ENCODE results near the gene PIK3AP1.

The PIK3AP1 gene

GRCh38 chr10:96612055-96612830 is 108.1 kb downstream of the PIK3AP1 start:
- no peak for DNase-seq (ENCODE audit: low read depth in 3 of 3)

- no peak for DNase-seq (ENCODE audit: low read depth in 3 of 3)
Observed at GRCh38 chr10:96610817-96611216, 109.5 kb downstream of the PIK3AP1 start.

GRCh38 chr10:96609510-96609909 is 110.8 kb downstream of the PIK3AP1 start:
- no peak for DNase-seq (ENCODE audit: low read depth in 3 of 3)

GRCh38 chr10:96608805-96609204 is 111.5 kb downstream of the PIK3AP1 start:
- no peak for DNase-seq (ENCODE audit: low read depth in 3 of 3)

GRCh38 chr10:96608262-96608661 is 112.1 kb downstream of the PIK3AP1 start:
- no peak for DNase-seq (ENCODE audit: low read depth in 3 of 3)

- DNase-seq (ENCODE audit: low read depth in 3 of 3): no peak
Observed at GRCh38 chr10:96606946-96607345, 113.4 kb downstream of the PIK3AP1 start.

GRCh38 chr10:96606216-96606615 is 114.1 kb downstream of the PIK3AP1 start:
- DNase-seq (ENCODE audit: low read depth in 3 of 3): no peak

GRCh38 chr10:96600337-96600736 is 120.0 kb downstream of the PIK3AP1 start:
- no peak for DNase-seq (ENCODE audit: low read depth in 3 of 3)

- DNase-seq (ENCODE audit: low read depth in 3 of 3): no peak
Observed at GRCh38 chr10:96598846-96599245, 121.5 kb downstream of the PIK3AP1 start.

GRCh38 chr10:96596422-96597407 is 123.6 kb downstream of the PIK3AP1 start:
- DNase-seq (ENCODE audit: low read depth in 3 of 3): no peak

GRCh38 chr10:96595741-96596140 is 124.6 kb downstream of the PIK3AP1 start:
- DNase-seq (ENCODE audit: low read depth in 3 of 3): no peak

GRCh38 chr10:96591946-96592345 is 128.4 kb downstream of the PIK3AP1 start:
- DNase-seq (ENCODE audit: low read depth in 3 of 3): no peak

GRCh38 chr10:96588616-96589419 is 131.5 kb downstream of the PIK3AP1 start:
- DNase-seq (ENCODE audit: low read depth in 3 of 3): peak in 2 of 3 experiments; percentile 5 to 30

GRCh38 chr10:96588060-96588554 is 132.2 kb downstream of the PIK3AP1 start:
- no peak for DNase-seq (ENCODE audit: low read depth in 3 of 3)

- peak; percentile 4 to 30 (median 11) for DNase-seq (ENCODE audit: low read depth in 3 of 3)
Observed at GRCh38 chr10:96587264-96588059, 132.9 kb downstream of the PIK3AP1 start.

GRCh38 chr10:96586419-96587263 is 133.7 kb downstream of the PIK3AP1 start, which contains the start of gene TM9SF3:
TSS of gene TM9SF3 (minus strand) at chr10:96587012. CDS start at chr10:96586835, 177 bp downstream.
- peak; percentile 84 to 92 (median 85) for DNase-seq (ENCODE audit: low read depth in 3 of 3)

- peak in 1 of 3 experiments; percentile 2 for DNase-seq (ENCODE audit: low read depth in 3 of 3)
Observed at GRCh38 chr10:96585736-96586418, 134.4 kb downstream of the PIK3AP1 start.

- no peak for DNase-seq (ENCODE audit: low read depth in 3 of 3)
Observed at GRCh38 chr10:96584474-96584873, 135.8 kb downstream of the PIK3AP1 start.

GRCh38 chr10:96584035-96584434 is 136.3 kb downstream of the PIK3AP1 start:
- no peak for DNase-seq (ENCODE audit: low read depth in 3 of 3)

All from stimulated activated CD4-positive, alpha-beta T cell treated with anti-CD3 and anti-CD28 coated beads, TNF-alpha, amount 100 ng/mL, for 24 hours (primary cell).